ENCODE data around the gene COCH.

The COCH gene

DNA sequence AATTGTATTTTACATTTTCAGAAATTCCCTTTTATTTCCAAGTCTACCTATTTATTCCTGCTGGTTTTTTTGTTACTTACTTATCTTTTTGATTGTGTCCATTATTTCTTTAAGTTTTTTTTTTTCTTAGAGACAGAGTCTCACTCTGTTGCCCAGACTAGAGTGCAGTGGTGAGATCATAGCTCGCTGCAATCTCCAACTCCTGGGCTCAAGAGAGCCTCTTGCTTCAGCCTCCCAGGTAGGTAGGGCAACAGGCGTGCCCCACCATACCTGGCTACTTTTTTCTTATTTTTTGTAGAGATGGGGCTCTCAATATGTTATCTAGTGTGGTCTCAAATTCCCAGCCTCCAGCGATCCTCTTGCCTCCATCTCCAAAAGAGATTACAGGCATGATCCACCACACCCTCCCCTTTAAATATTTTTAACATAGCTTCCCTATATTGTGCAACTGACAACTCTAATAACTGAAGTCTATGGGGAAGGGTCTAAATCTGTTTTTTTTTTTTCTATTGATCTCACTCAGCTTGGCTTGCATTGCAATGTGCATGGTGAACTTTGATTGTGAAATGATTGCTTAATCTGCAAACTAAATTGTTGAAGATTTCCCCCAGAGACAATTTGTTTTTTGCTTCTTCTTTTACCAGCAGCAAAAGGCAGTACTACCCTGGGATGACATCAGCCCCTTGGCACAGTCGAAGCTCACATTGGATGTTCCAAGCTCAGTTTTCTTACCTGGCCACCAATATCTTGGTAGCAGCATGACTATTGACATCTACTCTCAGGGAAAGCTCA, 25.7 kb upstream of the COCH start:
- no peak overlapping the region for H3K4me3 ChIP-seq (ENCODE audit: insufficient read length, low read depth)

DNA sequence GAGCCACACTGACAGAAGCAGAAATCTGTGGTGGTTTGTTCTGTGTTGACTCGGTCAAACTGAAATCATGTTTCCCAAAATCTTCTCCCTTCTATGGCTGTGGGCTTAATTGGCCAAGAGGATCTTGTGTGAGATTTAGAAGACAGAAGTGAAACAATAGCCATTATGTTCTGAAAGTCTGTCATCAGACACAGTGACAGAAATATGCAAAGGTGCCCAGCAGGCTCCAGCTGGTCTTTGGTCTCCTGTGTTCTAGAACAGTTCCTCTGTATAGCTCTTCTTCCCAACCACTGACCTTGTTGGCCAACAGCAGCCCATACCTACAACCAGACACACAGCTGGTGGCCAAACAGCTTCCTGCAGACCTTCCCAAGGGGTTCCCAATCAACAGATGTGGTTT, 25.0 kb upstream of the COCH start:
- H3K9ac ChIP-seq (ENCODE audit: insufficient read length, low read depth) = no peak overlapping the region
- H3K4me3 ChIP-seq (ENCODE audit: insufficient read length, low read depth) = no peak overlapping the region
- no peaks in the 10 kb centered on the region for H3K9me3 ChIP-seq (ENCODE audit: insufficient read depth, low read length)
- H3K36me3 ChIP-seq (ENCODE audit: insufficient read depth, insufficient read length, low read length) = no peaks in the 10 kb centered on the region
- no peaks in the 10 kb centered on the region for H3K27me3 ChIP-seq (ENCODE audit: insufficient read depth, insufficient read length)
- H3K4me1 ChIP-seq (ENCODE audit: insufficient read depth, insufficient read length) = no peaks in the 10 kb centered on the region
- no peak for DNase-seq (ENCODE audit: low read depth, low spot score)
- TF ChIP-seq SUZ12 (IDR thresholded peaks at IDR 0.05; ENCODE audit: extremely low read depth, insufficient read depth, insufficient read length) (no peak), YY1 (IDR thresholded peaks at IDR 0.05; ENCODE audit: insufficient read depth, insufficient read length) (no peak), ZNF274 (IDR thresholded peaks at IDR 0.05; ENCODE audit: low read depth, low read length) (no peak)

More for the DNA sequence above, 25.7 kb upstream of the COCH start:
- Histone ChIP-seq H3K36me3 (ENCODE audit: insufficient read depth, insufficient read length, low read length) (no peaks in the 10 kb centered on the region), H3K4me1 (ENCODE audit: insufficient read depth, insufficient read length) (no peaks in the 10 kb centered on the region), H3K27me3 (ENCODE audit: insufficient read depth, insufficient read length) (no peaks in the 10 kb centered on the region), H3K9ac (ENCODE audit: insufficient read length, low read depth) (no peak overlapping the region), H3K9me3 (ENCODE audit: insufficient read depth, low read length) (no peaks in the 10 kb centered on the region)
- no peak for DNase-seq (ENCODE audit: low read depth, low spot score)
- TF ChIP-seq SUZ12 (IDR thresholded peaks at IDR 0.05; ENCODE audit: extremely low read depth, insufficient read depth, insufficient read length) = no peak
- TF ChIP-seq ZNF274 (IDR thresholded peaks at IDR 0.05; ENCODE audit: low read depth, low read length) = no peak

DNA sequence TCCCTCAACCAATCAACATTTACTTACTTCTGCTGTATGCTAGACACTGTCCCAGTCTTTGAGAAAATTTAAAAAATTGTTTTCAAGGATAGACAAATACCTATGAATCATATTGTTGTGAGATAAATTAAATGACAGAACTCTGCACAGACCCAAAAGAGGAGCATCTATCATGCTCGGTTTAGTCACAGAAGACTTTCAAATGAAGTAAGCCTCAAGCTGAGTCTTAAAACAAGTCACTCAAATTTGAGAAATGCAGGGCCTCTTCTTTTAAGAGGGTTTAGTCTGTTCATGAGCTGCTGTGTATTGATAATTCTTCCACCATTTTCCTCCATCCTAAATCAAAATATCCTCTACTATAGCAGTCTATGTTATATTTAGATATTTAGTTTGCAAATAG, 24.4 kb upstream of the COCH start:
- H3K4me1 ChIP-seq (ENCODE audit: insufficient read depth, insufficient read length) = no peaks in the 10 kb centered on the region
- no peaks in the 10 kb centered on the region for H3K36me3 ChIP-seq (ENCODE audit: insufficient read depth, insufficient read length, low read length)
- TF ChIP-seq SUZ12 (IDR thresholded peaks at IDR 0.05; ENCODE audit: extremely low read depth, insufficient read depth, insufficient read length) (no peak), ZNF274 (IDR thresholded peaks at IDR 0.05; ENCODE audit: low read depth, low read length) (no peak), YY1 (IDR thresholded peaks at IDR 0.05; ENCODE audit: insufficient read depth, insufficient read length) (no peak)
- H3K4me3 ChIP-seq (ENCODE audit: insufficient read length, low read depth) = no peak overlapping the region
- H3K9ac ChIP-seq (ENCODE audit: insufficient read length, low read depth) = no peak overlapping the region
- no peaks in the 10 kb centered on the region for H3K9me3 ChIP-seq (ENCODE audit: insufficient read depth, low read length)
- no peak for DNase-seq (ENCODE audit: low read depth, low spot score)
- no peaks in the 10 kb centered on the region for H3K27me3 ChIP-seq (ENCODE audit: insufficient read depth, insufficient read length)

DNA sequence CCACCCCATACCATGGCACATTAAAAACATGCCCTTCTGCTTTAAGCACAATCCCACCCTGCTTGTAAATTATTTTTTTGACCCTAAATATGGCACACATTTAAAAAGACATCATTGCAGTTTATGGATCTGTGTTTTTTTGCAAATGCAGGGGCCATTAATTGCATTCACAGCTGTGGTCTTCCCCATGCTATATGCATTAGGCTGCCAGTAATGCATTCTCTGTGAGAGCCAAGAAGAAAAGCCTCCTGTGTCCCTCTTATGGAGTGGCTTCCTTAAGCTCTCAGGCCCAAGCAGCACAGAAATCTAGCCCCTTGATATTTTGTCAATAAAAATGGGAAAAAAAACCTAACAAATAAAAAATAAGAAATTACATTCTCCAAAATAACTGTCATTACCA, 20.4 kb upstream of the COCH start:
- Histone ChIP-seq H3K27me3 (ENCODE audit: insufficient read depth, insufficient read length) (no peaks in the 10 kb centered on the region), H3K9ac (ENCODE audit: insufficient read length, low read depth) (no peak overlapping the region), H3K9me3 (ENCODE audit: insufficient read depth, low read length) (no peaks in the 10 kb centered on the region), H3K4me3 (ENCODE audit: insufficient read length, low read depth) (no peak overlapping the region), H3K36me3 (ENCODE audit: insufficient read depth, insufficient read length, low read length) (no peaks in the 10 kb centered on the region), H3K4me1 (ENCODE audit: insufficient read depth, insufficient read length) (no peaks in the 10 kb centered on the region)
- TF ChIP-seq YY1 (IDR thresholded peaks at IDR 0.05; ENCODE audit: insufficient read depth, insufficient read length) (no peak), SUZ12 (IDR thresholded peaks at IDR 0.05; ENCODE audit: extremely low read depth, insufficient read depth, insufficient read length) (no peak), ZNF274 (IDR thresholded peaks at IDR 0.05; ENCODE audit: low read depth, low read length) (no peak)
- no peak for DNase-seq (ENCODE audit: low read depth, low spot score)

DNA sequence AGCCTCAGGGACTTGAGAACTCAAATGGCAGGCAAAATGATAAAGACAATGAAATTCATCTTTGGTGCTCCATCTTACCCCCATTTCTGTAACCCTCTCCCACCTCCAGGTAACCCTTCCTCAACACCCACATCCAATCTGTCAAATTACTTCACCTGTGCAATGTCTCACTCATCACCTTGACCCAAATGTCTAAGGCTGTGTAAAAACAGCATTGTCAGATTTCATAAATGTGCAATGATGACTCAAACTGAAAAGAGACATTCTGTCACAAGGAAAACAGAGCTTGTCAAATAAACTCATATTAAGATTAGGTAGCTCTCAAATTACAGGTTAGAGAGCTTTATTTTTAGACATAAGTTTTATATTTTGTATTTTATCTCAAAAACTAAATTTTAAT, 19.9 kb upstream of the COCH start:
- no peaks in the 10 kb centered on the region for H3K27me3 ChIP-seq (ENCODE audit: insufficient read depth, insufficient read length)
- no peaks in the 10 kb centered on the region for H3K4me1 ChIP-seq (ENCODE audit: insufficient read depth, insufficient read length)
- no peak for DNase-seq (ENCODE audit: low read depth, low spot score)

DNA sequence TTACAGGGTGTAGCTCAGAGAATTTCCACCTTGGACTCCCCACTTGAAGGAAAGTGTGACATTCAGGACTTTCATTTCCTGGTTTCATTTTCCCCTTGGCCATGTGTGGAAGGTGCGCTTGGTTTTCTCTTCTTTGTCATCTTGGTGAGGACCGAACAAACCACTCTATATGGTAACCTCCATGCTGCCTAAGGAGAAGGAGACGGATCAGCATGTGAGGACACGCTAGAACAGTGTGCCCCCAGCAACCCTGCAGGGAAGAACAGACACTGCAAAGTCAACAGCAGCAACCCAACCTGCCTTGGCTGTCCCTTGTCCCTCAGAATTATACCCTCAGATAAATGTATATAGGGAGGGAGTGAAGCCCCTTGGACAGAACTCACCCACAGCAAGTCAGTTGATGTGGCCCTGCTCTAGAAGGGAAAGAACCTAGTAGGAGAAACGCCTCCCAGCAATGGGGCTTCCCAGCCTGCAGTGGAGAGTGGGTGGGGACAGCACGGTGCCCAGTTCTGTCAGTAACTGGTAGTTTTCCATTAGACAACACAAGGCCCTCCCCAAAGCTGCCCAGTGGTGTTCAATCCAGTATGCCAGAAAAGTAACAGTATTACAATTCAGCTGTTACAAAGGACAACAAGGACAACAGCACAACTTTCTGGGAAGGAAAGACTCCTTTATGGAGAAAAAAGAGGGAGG, 18.9 kb upstream of the COCH start:
- no peak overlapping the region for H3K9ac ChIP-seq (ENCODE audit: insufficient read length, low read depth)
- H3K4me3 ChIP-seq (ENCODE audit: insufficient read length, low read depth) = no peak overlapping the region
- DNase-seq (ENCODE audit: low read depth, low spot score) = no peak
- no peaks in the 10 kb centered on the region for H3K4me1 ChIP-seq (ENCODE audit: insufficient read depth, insufficient read length)
- H3K36me3 ChIP-seq (ENCODE audit: insufficient read depth, insufficient read length, low read length) = no peaks in the 10 kb centered on the region
- no peaks in the 10 kb centered on the region for H3K9me3 ChIP-seq (ENCODE audit: insufficient read depth, low read length)
- no peaks in the 10 kb centered on the region for H3K27me3 ChIP-seq (ENCODE audit: insufficient read depth, insufficient read length)
- TF ChIP-seq ZNF274 (IDR thresholded peaks at IDR 0.05; ENCODE audit: low read depth, low read length) (no peak), YY1 (IDR thresholded peaks at IDR 0.05; ENCODE audit: insufficient read depth, insufficient read length) (no peak), SUZ12 (IDR thresholded peaks at IDR 0.05; ENCODE audit: extremely low read depth, insufficient read depth, insufficient read length) (no peak)

More for the DNA sequence above, 19.9 kb upstream of the COCH start:
- Histone ChIP-seq H3K36me3 (ENCODE audit: insufficient read depth, insufficient read length, low read length) (no peaks in the 10 kb centered on the region), H3K9me3 (ENCODE audit: insufficient read depth, low read length) (no peaks in the 10 kb centered on the region), H3K9ac (ENCODE audit: insufficient read length, low read depth) (no peak overlapping the region), H3K4me3 (ENCODE audit: insufficient read length, low read depth) (no peak overlapping the region)
- TF ChIP-seq ZNF274 (IDR thresholded peaks at IDR 0.05; ENCODE audit: low read depth, low read length) (no peak), SUZ12 (IDR thresholded peaks at IDR 0.05; ENCODE audit: extremely low read depth, insufficient read depth, insufficient read length) (no peak), YY1 (IDR thresholded peaks at IDR 0.05; ENCODE audit: insufficient read depth, insufficient read length) (no peak)

DNA sequence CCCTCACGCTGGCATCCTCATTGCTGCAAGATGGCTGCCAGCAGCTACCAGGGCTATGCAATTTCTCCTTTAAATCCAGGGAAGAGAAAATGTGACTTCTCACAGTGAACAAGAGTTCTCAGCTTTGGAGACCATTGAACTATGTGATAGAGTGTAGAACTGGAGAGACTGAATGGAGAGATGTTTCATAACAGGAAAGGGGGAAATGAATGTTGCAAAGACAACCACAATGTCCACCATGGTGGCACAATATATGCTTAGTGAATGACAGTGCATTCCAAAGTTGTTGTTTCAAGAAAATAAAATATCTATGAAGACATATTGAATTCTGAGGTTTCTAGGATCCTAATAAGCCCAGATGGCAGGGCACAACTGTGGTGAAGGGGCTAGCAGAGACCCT, 13.2 kb upstream of the COCH start:
- TF ChIP-seq YY1 (IDR thresholded peaks at IDR 0.05; ENCODE audit: insufficient read depth, insufficient read length) (no peak), ZNF274 (IDR thresholded peaks at IDR 0.05; ENCODE audit: low read depth, low read length) (no peak), SUZ12 (IDR thresholded peaks at IDR 0.05; ENCODE audit: extremely low read depth, insufficient read depth, insufficient read length) (no peak)
- Histone ChIP-seq H3K4me3 (ENCODE audit: insufficient read length, low read depth) (no peak overlapping the region), H3K27me3 (ENCODE audit: insufficient read depth, insufficient read length) (no peaks in the 10 kb centered on the region), H3K4me1 (ENCODE audit: insufficient read depth, insufficient read length) (no peaks in the 10 kb centered on the region), H3K9ac (ENCODE audit: insufficient read length, low read depth) (no peak overlapping the region), H3K9me3 (ENCODE audit: insufficient read depth, low read length) (no peaks in the 10 kb centered on the region), H3K36me3 (ENCODE audit: insufficient read depth, insufficient read length, low read length) (no peaks in the 10 kb centered on the region)
- DNase-seq (ENCODE audit: low read depth, low spot score) = no peak

Data from NT2/D1 (cell line).